Measurements from ENCODE around the gene SEMA3G. TPM values are rescaled to one million over a fixed set of nuclear protein-coding genes. Genes with fewer than 3 reads are reported as not detected.

The SEMA3G gene
- total RNA-seq, 1 donor from 2014 or later: 15.3 TPM

GRCh38 chr3:52456169-52456799, 11.4 kb upstream of the SEMA3G start:
- no peak for DNase-seq (ENCODE audit: low spot score)
- intact Hi-C loops (cut with DNase I): no loop called here

- DNase-seq (ENCODE audit: low spot score): peak; percentile 94
- intact Hi-C loops (cut with DNase I): loop anchor here (2.0 kb wide), 1 partner anchor 81 kb away; the partner anchor contains the start of gene UQCC5
Observed at GRCh38 chr3:52455283-52456168, 10.6 kb upstream of the SEMA3G start, which contains the start of gene NISCH. NISCH (plus strand) TSS chr3:52455604; CDS start chr3:52455642, 38 bp downstream.

GRCh38 chr3:52454938-52455282, 10.0 kb upstream of the SEMA3G start:
- DNase-seq (ENCODE audit: low spot score): no peak
- intact Hi-C loops (cut with DNase I): loop anchor here (2.0 kb wide), 1 partner anchor 82 kb away; the partner anchor contains the start of gene UQCC5

GRCh38 chr3:52454250-52454937, 9.5 kb upstream of the SEMA3G start:
- DNase-seq (ENCODE audit: low spot score): no peak
- intact Hi-C loops (cut with DNase I): loop anchor here (2.0 kb wide), 1 partner anchor 82 kb away; the partner anchor contains the start of gene UQCC5

GRCh38 chr3:52453496-52454249, 8.8 kb upstream of the SEMA3G start, which contains the start of gene TNNC1:
TNNC1 (minus strand) TSS chr3:52454041; CDS start chr3:52454015, 26 bp downstream.
- intact Hi-C loops (cut with DNase I): loop anchor here (2.0 kb wide), 1 partner anchor 83 kb away; the partner anchor contains the start of gene UQCC5
- DNase-seq (ENCODE audit: low spot score): peak; percentile 84

- peak; percentile 91 for DNase-seq (ENCODE audit: low spot score)
- intact Hi-C loops (cut with DNase I): no loop called here
Observed at GRCh38 chr3:52452570-52453221, 7.8 kb upstream of the SEMA3G start.

- intact Hi-C loops (cut with DNase I): no loop called here
- no peak for DNase-seq (ENCODE audit: low spot score)
Observed at GRCh38 chr3:52452126-52452525, 7.2 kb upstream of the SEMA3G start.

GRCh38 chr3:52451237-52452083, 6.6 kb upstream of the SEMA3G start:
- intact Hi-C loops (cut with DNase I): no loop called here
- DNase-seq (ENCODE audit: low spot score): no peak

- DNase-seq (ENCODE audit: low spot score): peak; percentile 71
- intact Hi-C loops (cut with DNase I): no loop called here
Observed at GRCh38 chr3:52450489-52451236, 5.8 kb upstream of the SEMA3G start.

- intact Hi-C loops (cut with DNase I): loop anchor here (5.0 kb wide), 1 partner anchor 220 kb away; the partner anchor contains the start of gene TLR9
- DNase-seq (ENCODE audit: low spot score): no peak
Observed at GRCh38 chr3:52447512-52448355, 2.8 kb upstream of the SEMA3G start.

- intact Hi-C loops (cut with DNase I): loop anchor here (1.0 to 5.0 kb wide), 2 partner anchors 19 to 220 kb away; partner anchors contain the start of gene TLR9
- DNase-seq (ENCODE audit: low spot score): peak; percentile 85
Observed at GRCh38 chr3:52446631-52447511, 2.0 kb upstream of the SEMA3G start.

- DNase-seq (ENCODE audit: low spot score): no peak
- intact Hi-C loops (cut with DNase I): loop anchor here (1.0 to 5.0 kb wide), 2 partner anchors 18 to 219 kb away; partner anchors contain the start of gene TLR9
Observed at GRCh38 chr3:52446042-52446441, 1.1 kb upstream of the SEMA3G start.

GRCh38 chr3:52443791-52444687, 864 bp downstream of the SEMA3G start:
- intact Hi-C loops (cut with DNase I): no loop called here
- peak; percentile 74 for DNase-seq (ENCODE audit: low spot score)

- DNase-seq (ENCODE audit: low spot score): no peak
Observed at GRCh38 chr3:52443268-52443610, 1.7 kb downstream of the SEMA3G start.

More at GRCh38 chr3:52443268-52443610, 1.7 kb downstream of the SEMA3G start:
- intact Hi-C loops (cut with DNase I): no loop called here

Data from cardiac septum (tissue), 1 donor.